Ramos (cell line): Measurements from ENCODE around the gene PIGQ.

Source experiments
- in situ Hi-C: fragments of 300-500 bp; cut with MboI; formaldehyde crosslinking; loops from one replicate; pipeline ENCODE4 v1.14.3; 2022; ENCODE audit warnings: low sequenced_read_pairs; ENCODE audit not compliant: unreplicated experiment

The PIGQ gene

DNA sequence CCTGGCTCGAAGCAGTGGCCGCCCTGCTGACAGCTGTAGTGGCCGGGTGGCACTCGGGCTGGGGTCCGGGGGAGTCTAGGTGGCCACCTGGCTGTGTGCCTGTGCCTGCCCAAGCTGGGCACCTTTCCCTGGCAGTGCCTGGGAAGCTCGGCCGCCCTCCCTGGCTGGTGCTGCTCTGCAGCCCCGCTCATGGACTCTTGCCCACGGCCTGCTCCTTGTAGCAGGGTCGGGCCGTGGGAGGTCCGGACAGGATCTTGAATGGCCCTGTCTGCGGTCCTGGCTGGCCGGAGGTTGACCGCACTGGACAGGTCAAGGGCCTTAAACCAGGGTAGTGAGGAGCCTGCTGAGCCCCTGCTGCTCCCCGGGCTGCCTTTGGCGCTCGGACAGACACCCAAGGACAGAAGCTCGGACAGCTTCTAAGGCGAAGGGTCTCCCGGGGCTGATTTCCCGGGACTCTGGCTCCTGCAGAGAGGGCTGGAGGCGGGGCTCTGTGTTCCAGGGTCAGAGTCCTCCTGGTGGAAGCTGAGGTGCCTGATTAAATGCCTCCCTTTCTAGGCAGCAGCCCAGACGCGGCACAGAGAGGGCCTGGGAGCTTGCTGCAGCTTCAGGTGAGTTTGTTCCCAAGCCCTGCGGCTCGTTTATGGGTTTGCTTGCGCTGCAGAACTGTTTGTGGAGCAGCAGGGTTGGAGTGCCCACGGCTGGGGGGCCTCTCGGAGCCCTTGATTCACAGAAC is 36.2 kb upstream of the PIGQ start:
- in situ Hi-C loops: no loop called here

DNA sequence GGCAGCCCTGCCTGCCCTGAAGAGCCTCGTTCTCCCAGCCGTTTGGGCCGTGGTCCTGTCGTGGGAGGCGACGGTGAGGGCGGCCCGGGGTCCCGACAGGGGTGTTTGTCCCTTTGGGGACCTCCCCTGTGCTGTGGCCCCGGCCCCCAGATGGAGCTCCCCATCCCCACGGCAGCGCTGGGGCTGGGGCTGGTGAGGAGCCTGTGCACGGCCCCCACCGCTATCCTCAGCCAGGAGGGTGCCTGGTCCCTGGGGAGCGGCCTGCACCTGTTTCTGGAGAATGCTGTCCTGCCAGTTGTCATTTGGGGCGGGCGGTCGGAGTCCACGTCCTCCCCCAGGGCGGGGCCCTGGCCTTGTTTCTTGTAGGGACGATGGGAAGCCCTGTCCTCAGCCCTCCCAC is 35.6 kb upstream of the PIGQ start:
- in situ Hi-C loops: no loop called here

DNA sequence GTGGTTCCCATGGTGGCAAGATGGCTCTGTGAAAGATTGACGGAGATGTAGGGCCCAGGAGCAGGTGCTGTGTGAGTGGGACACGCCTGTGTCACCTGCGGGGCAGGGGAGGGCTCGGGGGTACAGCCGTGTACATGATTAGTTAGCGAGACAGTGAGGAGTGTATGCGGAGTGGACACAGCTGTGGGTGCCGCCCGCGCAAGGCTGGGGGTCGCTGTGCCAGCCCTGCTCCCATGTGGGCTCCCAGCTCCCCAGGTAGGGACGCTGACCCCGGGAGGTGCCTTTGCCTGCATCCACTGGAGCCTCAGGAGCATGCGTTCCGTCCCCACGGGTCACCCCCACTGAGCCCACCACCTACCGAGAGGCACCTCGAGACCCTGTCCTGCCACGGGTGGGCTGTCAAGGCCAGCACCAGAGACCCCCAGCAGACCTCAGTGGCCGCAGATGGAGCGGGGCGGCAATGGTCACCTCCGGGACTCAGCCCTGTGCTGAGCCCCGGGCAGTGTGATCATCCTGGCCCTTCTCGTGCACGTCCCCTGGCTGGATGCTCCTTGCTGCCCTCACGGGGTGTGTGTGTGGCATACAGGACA is 34.8 kb upstream of the PIGQ start:
- in situ Hi-C loops: no loop called here

DNA sequence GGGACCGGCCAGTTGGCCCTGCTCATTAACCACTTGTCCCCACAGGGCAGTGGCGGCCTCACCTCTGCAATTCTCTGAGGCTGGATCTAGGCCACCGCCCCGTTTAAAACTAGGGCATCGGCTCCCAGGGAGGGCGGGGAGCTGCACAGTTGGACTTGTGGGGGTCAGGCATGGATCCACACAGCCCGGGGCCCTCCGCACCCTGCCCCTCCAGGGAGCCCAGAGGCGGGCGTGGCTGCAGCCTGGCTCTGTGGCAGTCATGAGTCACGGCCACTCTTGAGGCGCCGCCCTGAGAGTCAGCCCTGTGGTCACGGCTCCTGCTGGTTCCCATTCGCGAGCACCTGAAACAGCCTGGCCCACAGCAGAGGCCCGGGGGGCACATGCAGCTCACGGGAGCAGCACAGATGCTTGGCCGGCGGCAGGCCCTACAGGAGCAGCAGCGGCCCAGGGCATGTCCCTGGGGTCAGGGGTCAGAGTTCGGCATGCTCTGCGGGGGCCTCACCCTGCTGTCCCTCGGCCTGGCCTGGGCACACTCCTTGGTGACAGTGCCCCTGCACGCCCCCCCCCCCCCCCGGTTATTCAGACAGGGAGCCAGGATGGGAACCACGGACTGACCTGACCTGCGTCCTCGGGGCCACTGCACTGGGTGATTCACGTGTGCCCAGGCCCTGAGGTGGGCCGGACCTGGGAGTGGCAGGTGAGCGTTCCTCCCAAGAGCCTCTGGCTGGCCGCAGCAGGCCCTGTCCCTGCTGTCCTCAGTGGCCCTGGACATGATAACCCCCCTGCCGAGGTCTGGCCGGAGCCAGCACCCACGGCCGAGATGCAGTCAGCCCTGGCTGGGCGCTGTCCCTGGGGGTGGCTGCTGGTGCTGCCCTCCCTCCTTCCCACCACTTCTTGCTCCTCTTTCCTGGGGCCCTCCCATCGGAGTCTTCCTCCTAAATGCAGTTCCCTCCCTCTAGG is 34.0 kb upstream of the PIGQ start:
- in situ Hi-C loops: no loop called here

DNA sequence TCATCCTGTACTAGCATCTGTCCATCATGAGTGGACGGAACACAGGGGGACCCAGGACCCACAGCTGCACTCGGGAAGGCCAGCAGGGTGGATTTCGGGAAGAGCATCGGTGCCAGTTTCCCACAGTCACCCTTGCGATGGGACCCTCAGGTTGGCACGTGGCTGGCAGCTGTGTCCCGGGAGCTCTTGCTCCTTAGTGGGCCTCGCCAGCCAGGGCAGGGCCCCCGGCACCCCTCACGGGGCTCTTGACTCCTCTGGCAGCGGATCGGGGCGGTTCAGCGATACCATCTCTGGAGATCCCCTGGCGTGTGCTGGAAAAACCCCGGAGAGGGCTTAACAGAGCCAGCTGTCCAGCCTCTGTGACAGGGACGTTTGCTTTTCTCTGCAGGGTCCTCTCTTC is 33.0 kb upstream of the PIGQ start:
- in situ Hi-C loops: no loop called here

DNA sequence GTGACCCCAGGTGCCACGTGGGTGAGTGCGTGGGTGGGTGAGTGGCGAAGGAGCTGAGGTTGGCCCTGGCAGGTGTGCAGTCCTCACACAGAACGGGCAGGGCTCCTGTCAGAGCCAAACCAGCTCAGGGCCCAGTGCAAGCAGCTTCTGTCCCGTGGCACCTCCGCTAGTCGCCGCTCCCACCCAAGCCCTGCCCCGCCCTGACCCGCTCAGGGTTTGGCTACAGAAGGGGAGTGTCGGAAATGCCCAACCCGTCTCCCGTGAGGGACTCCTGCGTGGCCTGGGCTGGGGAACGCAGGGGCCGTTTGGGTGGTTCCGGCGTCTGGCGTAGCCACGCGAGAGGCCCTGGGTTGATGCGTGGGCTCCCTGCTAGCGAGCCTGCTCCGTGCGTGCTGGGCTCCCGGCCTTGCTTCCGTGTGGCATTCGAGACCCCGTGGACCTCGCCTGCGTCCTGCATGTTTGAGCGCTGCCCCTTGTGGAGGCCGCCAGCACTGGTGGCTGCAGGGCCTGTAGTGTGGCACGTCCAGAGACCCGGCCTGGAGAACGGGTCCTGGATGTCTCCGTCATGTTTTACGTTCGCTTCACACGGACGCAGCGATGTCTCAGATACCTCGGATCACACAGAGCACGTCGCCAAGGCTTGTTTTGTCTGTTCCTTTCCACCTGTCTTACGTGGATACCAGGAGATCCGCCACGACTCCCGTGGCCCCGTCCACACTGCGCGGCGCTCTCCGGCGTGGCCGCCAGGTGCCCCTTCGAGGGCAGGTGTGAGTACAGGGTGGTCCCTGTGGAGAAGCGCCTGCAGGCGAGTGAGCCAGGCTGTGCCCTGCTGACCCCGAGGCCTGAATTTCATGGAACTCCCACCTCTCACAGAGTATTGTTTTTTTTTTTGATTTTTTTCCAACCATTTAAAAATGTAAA is 32.1 kb upstream of the PIGQ start:
- in situ Hi-C loops: no loop called here

DNA sequence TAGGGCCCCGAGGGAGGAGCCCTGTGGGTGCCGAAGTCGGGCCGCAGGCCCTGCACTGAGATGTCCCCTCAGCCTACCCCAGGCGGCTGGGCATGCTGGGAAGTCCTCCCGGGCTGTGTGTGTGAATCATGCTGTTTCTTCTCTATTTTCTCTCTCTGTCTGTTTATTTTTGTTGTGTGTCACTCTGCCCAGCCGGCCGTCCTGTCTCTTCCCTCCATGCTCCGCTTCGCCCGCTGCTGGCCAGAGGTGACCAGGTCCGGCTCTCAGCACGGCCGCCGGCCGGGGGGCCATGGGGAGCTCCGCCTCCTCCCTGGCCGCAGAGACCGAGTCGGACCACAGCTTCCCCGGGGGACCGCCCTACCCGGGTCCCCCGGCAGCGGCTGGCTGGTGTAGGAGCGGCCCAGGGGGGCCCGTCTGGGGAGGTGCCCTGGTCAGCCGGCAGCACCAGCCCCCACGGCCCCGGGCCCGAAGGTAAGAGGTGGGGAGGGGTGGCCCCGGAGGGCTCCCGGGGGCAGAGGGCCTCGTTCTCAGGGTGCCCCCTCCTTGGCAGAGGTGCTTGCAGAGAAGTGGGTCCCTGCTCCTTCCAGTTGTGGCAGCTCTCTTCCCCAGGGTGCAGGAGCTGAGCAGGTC is 29.8 kb upstream of the PIGQ start:
- in situ Hi-C loops: no loop called here

DNA sequence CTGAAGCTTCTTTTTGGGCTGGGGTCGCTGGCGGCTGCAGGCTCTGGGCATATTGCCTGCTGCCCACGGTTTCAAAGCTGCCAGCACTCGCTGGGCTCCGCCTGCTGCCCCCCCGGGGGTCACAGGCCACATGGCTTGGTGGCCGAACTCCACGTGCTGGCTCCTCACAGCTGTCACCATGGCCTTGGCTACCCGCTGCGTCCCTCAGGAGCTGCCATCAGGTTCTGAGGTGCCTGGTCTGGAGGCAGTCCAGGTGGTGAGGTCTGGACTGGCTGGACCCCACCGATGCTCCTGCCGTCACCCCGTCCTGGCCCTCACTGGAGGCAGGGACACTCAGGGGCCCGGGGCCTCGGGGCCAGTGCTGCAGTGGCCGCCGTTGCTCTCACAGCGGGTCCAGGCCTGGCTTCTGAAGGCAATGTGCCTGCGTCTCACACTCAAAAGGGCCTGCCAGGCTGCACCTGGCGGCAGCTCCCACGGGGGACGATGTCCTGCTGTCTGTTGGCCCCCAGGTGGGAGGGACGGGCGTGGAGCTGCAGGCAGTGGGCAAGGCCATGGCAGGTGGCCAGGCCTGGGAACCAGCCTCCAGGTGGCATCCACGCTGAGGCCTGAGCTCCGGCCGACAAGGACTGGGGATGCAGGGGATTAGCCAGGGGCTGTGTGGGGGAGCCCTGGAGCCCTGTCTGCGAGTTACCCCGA is 29.0 kb upstream of the PIGQ start:
- in situ Hi-C loops: no loop called here

DNA sequence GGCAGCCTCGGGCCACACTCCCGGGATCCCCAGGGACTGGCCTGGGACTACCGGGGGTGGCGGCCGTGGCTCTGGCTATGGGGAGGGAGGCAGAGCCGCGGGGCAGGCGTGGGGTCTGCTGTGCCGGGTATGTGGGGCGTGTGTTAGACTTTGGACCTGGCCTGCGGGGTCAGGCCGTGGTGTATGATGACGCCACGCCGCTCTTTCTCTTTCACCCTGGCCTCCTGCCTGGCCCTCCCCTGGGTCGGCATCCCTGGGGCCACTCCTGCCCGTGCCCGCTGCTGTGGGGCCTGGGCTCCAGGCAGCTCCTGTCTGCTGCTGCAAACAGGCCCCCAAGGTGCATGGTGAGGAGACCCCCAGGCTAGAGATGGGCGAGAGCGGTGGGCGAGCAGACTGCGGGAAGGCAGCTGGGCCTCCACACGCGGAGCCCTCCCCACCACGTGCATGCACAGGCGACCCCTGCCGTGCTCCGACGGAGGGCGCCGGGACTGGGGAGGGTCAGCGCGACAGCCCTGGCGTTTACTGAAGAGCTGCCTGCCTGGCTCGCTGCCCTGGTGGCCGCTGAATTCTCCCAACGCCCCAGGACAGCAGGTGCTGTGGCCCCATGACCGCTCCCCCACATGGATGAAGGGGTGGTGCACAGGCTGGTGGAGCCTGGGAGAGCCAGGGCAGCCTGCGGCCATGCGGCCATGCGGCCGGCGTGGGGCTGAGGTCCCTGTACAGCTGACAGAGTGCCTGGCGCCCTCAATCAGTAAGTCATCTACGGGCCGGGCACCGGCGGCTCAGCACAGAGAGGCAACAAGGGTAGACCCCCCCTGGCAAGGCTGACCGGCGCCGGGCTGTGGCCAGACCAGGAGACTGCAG is 26.2 kb upstream of the PIGQ start:
- in situ Hi-C loops: no loop called here

DNA sequence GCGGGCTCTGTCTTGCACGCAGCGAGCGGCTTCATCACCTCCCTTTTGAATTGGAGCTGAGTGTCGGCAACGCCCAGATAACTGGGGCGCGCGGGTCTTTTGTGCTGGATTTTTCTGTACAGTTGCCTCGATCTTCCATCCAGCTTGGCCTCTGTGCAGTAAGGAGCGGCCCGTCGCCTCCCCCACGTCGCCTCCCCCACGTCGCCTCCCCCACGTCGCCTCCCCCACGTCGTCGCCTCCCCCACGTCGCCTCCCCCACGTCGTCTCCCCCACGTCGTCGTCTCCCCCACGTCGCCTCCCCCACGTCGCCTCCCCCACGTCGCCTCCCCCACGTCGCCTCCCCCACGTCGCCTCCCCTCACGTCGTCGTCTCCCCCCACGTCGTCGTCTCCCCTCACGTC is 25.3 kb upstream of the PIGQ start:
- in situ Hi-C loops: no loop called here

DNA sequence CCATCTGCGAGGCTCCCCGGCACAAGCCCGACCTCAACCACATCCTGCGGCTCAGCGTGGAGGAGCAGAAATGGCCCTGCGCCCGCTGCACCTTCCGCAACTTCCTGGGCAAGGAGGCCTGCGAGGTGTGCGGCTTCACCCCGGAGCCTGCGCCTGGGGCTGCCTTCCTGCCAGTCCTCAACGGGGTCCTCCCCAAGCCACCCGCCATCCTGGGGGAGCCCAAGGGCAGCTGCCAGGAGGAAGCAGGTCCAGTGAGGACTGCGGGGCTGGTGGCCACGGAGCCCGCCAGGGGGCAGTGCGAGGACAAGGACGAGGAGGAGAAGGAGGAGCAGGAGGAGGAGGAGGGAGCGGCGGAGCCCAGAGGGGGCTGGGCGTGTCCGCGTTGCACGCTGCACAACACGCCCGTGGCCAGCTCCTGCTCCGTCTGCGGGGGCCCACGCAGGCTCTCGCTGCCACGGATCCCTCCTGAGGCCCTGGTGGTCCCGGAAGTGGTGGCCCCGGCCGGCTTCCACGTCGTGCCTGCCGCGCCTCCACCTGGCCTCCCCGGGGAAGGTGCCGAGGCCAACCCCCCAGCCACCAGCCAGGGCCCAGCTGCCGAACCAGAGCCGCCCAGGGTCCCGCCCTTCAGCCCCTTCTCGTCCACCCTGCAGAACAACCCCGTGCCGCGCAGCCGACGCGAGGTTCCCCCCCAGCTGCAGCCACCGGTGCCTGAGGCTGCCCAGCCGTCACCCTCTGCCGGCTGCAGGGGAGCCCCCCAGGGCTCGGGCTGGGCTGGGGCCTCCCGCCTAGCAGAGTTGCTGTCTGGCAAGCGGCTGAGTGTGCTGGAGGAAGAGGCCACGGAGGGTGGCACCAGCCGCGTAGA is 22.6 kb upstream of the PIGQ start:
- in situ Hi-C loops: no loop called here

DNA sequence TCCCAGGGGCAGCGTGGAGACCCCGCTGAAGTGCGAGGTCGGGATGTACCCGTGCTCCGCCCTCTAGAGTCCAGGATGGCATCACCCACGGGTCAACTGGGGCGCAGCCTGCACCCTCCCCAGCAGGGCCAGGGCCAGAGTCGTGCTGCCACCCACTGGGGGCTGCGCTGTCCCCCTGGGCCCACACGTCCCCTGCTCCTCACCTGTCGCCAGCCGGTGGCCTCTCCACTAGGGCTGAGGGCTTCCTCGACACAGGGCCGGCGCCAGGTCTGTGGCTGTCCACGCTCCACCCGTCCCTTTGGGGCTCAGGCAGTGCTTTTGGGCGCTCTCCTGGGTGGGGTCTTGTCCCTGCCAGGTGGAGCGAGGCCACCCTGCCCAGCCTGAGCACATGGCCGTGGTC is 21.2 kb upstream of the PIGQ start:
- in situ Hi-C loops: no loop called here

DNA sequence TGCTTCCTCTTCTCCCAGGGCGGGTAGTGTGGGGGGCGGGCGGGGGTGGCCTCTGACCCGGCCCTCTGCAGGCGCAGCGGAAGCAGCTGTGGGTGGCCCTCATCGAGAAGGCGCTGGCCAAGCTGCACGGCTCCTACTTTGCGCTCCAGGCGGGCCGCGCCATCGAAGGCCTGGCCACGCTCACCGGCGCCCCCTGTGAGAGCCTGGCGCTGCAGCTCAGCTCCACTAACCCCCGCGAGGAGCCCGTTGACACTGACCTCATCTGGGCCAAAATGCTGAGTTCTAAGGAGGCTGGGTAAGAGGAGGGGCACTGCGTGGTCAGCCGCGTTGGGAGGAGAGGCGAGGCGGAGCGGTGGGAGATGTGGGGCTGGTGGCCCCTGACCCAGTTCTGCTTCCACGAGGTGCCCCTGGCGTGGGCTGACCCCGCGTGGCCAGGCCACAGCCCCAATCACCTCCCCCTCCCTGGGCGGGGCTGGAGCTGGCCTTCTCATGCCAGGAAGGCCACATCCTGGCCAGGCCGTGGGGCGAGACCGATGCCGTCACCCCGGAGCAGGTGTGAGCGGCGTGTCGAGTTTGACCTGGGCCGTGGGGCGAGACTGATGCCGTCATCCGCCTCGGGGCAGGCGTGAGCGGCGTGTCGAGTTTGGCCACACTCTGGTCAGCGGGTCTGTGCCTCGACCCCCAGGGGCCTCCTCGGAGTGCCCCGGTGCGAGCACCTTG is 20.1 kb upstream of the PIGQ start:
- in situ Hi-C loops: no loop called here

DNA sequence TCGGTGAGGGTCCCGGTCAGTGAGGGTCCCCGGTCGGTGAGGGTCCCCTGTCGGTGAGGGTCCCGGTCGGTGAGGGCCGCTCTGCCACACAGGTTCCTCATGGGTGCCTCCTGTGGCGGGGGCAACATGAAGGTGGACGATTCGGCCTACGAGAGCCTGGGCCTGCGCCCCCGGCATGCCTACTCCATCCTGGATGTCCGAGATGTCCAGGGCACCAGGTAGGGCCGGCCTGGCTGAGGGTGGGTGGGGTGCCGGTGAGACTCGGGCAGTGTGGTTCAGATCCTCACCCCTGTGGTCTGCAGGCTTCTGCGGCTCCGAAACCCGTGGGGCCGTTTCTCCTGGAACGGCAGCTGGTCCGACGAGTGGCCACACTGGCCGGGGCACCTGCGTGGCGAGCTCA is 18.6 kb upstream of the PIGQ start:
- in situ Hi-C loops: no loop called here

DNA sequence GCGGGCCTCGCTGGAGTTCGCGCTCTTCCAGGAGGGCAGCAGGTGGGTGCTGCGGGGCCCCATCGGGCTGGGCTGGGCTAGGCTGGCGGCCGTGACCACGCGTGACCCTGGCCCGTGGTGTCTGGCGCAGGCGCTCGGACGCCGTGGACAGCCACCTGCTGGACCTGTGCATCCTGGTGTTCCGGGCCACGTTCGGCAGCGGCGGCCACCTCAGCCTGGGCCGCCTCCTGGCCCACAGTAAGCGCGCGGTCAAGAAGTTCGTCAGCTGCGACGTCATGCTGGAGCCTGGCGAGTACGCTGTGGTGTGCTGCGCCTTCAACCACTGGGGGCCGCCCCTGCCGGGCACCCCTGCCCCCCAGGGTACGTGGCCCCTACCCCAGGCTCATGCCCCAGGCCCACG is 17.6 kb upstream of the PIGQ start:
- in situ Hi-C loops: no loop called here

DNA sequence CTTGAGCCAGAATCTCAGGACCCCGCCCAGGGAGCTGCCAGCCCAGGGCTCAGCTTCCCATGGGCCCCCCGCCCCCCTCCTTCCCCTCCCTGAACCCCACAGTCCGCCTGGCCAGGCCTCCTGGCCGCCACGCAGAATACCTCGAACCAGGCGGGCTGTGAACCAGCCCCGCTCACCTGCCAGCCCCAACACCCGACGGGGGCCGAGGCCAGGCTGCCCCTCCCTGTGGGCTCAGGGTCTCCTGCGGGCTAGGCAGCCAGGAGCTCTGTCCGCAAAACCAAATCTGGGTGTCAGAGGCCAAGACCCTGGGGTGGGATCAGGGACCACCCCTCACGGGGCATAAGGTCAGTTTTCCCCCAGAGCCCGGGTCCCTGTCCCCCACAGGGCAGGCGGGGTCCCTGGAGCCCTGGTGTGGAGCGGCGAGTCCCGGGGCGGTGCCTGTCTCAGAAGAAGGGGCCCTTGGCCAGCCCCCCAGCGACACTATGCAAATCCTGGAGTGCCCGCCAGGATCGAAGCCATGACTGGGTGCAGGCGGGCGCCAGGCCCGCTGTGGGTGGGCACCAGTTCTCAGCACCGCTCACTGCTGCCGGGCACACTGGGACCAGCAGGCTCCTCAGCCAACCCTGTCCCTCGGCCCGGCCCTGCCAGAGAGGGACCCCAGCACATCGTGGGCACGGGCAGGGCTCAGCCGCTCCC is 16.0 kb upstream of the PIGQ start:
- in situ Hi-C loops: no loop called here
